Astrocyte of the cerebellum (primary cell): ENCODE results near the gene CMIP.

Source experiments
- DNase-seq: peaks from one replicate; pipeline ENCODE4 v3.0.0-alpha.2; 2011; ENCODE audit warnings: low read depth
- H3K4me3 ChIP-seq: 2 replicates; pipeline ENCODE4 v1.5.1; 2011; ENCODE audit warnings: mild to moderate bottlenecking, low read depth, low read length, moderate library complexity
- in situ Hi-C: cut with HindIII; loops from 2 replicates; pipeline ENCODE4 v1.10.0; 2017; ENCODE audit warnings: low sequenced_read_pairs
- TF ChIP-seq, protein P1 (sequence below): IDR thresholded peaks from 2 replicates; pipeline ENCODE4 v1.5.1; 2012; ENCODE audit warnings: low read length, low read depth, moderate library complexity, mild to moderate bottlenecking; ENCODE audit errors: missing control alignments

Gene CMIP

DNA sequence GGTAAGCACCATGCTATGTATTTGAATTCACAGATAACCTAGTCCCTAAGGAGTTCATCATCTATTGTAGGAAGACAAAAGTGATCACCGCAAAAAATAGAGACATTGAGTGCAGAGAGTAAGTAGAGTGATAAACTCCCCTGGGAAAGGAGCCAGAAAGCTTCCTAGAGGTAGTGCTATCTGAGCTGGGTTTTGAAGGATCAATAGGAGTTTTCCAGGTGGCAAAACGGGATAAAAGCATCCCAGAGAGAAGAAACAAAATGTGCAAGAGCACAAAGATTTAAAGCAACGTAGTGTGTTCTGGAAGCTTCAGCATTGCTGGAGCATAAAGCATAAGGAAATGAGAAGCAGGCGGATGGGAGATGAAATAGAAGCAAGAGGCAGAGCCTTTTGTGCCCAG lies 213.8 kb downstream of the CMIP start:
- in situ Hi-C loops, result no loop called here
- no peak for DNase-seq

DNA sequence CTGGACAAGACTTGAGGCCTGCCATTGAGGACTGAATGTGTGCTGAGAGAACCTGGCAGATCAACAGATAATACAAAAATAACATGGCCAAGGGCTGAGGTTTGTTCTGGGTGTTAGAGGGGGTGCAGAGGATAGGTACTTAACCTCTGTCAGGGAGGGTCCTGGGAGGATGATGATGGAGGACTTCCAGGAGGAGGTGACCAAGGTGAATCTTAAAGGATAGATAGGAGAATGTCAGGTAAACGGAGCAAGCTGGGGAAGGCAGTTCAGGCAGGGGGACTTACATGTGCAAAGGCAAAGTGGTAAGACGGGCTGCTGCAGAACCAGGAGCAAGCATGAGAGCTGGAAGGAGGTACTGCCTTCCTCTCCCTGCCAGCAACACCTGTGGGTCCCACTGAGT lies 214.6 kb downstream of the CMIP start:
- TF ChIP-seq, protein P1, sequence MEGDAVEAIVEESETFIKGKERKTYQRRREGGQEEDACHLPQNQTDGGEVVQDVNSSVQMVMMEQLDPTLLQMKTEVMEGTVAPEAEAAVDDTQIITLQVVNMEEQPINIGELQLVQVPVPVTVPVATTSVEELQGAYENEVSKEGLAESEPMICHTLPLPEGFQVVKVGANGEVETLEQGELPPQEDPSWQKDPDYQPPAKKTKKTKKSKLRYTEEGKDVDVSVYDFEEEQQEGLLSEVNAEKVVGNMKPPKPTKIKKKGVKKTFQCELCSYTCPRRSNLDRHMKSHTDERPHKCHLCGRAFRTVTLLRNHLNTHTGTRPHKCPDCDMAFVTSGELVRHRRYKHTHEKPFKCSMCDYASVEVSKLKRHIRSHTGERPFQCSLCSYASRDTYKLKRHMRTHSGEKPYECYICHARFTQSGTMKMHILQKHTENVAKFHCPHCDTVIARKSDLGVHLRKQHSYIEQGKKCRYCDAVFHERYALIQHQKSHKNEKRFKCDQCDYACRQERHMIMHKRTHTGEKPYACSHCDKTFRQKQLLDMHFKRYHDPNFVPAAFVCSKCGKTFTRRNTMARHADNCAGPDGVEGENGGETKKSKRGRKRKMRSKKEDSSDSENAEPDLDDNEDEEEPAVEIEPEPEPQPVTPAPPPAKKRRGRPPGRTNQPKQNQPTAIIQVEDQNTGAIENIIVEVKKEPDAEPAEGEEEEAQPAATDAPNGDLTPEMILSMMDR, result no peak
- DNase-seq, result no peak
- H3K4me3 ChIP-seq, result no peak overlapping the region
- in situ Hi-C loops, result no loop called here

More for the DNA sequence above, 213.8 kb downstream of the CMIP start:
- TF ChIP-seq, protein P1, result no peak
- H3K4me3 ChIP-seq, result no peak overlapping the region

DNA sequence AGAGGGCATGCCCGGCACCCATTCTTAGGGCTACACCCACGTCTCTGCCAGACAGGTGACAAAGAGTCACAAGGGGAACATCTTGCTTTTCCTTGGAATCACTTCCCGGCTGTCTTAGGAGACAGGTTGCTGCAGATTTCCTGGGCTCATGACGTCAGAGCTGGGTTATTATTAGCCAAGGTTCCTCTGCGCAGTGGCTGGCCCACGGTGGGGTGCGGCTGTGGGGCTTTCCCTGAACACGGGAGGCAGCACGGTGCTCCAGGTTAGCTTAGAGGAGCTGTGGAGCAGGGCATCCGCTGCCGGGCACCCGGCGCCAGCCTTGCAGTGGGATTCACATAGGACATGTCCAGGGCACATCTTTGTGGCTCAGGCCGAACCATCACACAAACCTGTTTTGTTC lies 216.5 kb downstream of the CMIP start:
- TF ChIP-seq, protein P1, result no peak
- in situ Hi-C loops, result no loop called here

DNA sequence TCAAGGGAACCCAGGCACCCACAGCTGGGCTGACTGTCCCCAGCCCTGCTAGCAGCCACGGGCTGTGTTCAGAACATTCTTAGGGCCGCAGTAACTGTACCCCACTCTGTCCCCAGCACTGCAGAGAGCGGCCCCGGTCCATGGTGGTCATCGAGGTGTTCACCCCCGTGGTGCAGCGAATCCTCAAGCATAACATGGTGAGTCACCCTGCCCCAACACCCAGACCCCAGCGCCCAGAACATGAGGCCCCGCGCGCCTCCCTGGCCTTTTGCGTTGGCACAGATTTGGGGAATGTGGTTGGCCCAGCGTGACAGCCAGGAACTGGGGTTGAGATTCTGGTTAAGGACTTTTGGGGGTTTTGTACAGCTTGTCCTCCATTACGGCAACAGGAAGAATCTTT lies 219.5 kb downstream of the CMIP start:
- H3K4me3 ChIP-seq, result no peak overlapping the region
- TF ChIP-seq, protein P1, result no peak
- in situ Hi-C loops, result no loop called here
- no peak for DNase-seq

More for the DNA sequence above, 216.5 kb downstream of the CMIP start:
- no peak for DNase-seq
- no peak overlapping the region for H3K4me3 ChIP-seq

DNA sequence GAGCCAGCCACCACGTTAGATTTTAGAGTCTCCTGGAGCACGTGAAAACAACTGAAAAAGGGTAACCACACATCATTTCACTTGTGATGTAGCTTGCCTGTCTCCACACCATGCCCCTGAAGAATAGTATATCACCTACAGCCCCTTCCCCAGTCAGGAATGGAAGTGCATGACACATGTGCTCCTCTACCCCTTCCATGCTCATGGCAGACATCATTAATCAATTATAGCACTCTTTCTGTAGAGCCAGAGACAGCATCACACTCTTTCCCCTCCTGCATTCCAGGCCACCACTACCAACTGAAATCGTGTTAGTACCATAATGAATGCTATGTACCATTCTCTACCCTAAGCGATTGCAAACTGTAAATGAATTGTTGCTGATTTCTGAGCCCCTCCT lies 221.0 kb downstream of the CMIP start:
- no peak overlapping the region for H3K4me3 ChIP-seq
- DNase-seq, result no peak
- in situ Hi-C loops, result no loop called here
- TF ChIP-seq, protein P1, result no peak

DNA sequence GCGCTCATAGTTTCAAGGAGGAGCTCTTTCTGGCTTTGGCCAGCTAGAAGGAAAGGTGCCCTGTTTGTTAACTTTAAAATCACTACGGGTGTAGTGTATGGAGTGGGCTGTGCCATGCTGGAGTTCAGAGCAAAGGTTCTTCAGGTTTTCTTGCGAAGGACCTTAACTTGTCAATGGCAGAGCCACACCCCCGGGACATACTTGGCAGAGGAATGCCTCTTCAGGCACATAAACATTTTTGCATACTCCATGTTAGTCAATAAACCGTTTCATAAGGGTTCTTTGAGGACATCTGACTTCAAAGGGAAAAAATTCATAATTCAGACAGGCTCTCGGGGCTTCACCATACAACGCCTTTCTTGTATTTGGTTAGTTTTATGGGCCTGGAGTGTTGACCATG lies 221.5 kb downstream of the CMIP start:
- TF ChIP-seq, protein P1, result no peak
- DNase-seq, result no peak
- no peak overlapping the region for H3K4me3 ChIP-seq
- in situ Hi-C loops, result no loop called here
